Esophagus muscularis mucosa (tissue), 4 donors: ENCODE data around the gene FILIP1L.

ENCODE experiments used
- CTCF ChIP-seq, 3 experiments: fragments of 200-600 bp in 2 of 3; fragments of 450-650 bp in 1 of 3; sonication (generic) in 2 of 3; IDR thresholded peaks; one replicate each; pipeline ENCODE4 v1.5.1; 2017 to 2019; ENCODE audit warnings: antibody characterized with exemption in 3 of 3, mild to moderate bottlenecking in 2 of 3, moderate library complexity in 1 of 3
- EP300 ChIP-seq: sonication (generic); formaldehyde crosslinking; IDR thresholded peaks from one replicate; pipeline ENCODE4 v1.6.1; 2017; ENCODE audit warnings: antibody characterized with exemption
- POLR2A ChIP-seq: fragments of 450-650 bp; IDR thresholded peaks from one replicate; pipeline ENCODE4 v1.6.1; 2017; ENCODE audit warnings: antibody characterized with exemption, moderate library complexity, mild to moderate bottlenecking, low read depth
- POLR2AphosphoS5 ChIP-seq, 2 donors: sonication (generic); formaldehyde crosslinking; IDR thresholded peaks; one replicate each; pipeline ENCODE4 v1.6.1; 2017; ENCODE audit warnings: antibody characterized with exemption in 2 of 2

- TF ChIP-seq CTCF (IDR thresholded peaks at IDR 0.05) (no peak), POLR2AphosphoS5 (IDR thresholded peaks at IDR 0.05) (no peak), POLR2A (no peak), EP300 (no peak)
Measured at GRCh38 chr3:99949956-99950670, 164.2 kb downstream of the FILIP1L start.
